A673 (cell line): ENCODE results near the gene NECAB2.

ENCODE experiments used
- CTCF ChIP-seq: fragments of 300-800, 200-600 bp; sonication (generic); conservative IDR thresholded peaks from 2 replicates; pipeline ENCODE4 v1.5.1; 2017; ENCODE audit warnings: low read depth, mild to moderate bottlenecking, antibody characterized with exemption, low read length, moderate library complexity, mixed read lengths
- EZH2 ChIP-seq: fragments of 200-600 bp; sonication (generic); IDR thresholded peaks from 2 replicates; pipeline ENCODE4 v1.6.1; 2017; ENCODE audit warnings: borderline replicate concordance, low read depth, mild to moderate bottlenecking, mixed read lengths, antibody characterized with exemption, low read length; ENCODE audit not compliant: poor library complexity, severe bottlenecking

- TF ChIP-seq CTCF (no peak), EZH2 (no peak)
Observed at GRCh38 chr16:84013787-84014569, 45.9 kb downstream of the NECAB2 start.
